Measurements from ENCODE around the gene IGHMBP2. TPM values are rescaled to one million over a fixed set of nuclear protein-coding genes. Genes with fewer than 3 reads are reported as not detected.
A peak's percentile ranks its signal among the peaks of the same experiment; 100 is the strongest.

Gene IGHMBP2
- total RNA-seq, 1 donor = 10.9 TPM

DNA sequence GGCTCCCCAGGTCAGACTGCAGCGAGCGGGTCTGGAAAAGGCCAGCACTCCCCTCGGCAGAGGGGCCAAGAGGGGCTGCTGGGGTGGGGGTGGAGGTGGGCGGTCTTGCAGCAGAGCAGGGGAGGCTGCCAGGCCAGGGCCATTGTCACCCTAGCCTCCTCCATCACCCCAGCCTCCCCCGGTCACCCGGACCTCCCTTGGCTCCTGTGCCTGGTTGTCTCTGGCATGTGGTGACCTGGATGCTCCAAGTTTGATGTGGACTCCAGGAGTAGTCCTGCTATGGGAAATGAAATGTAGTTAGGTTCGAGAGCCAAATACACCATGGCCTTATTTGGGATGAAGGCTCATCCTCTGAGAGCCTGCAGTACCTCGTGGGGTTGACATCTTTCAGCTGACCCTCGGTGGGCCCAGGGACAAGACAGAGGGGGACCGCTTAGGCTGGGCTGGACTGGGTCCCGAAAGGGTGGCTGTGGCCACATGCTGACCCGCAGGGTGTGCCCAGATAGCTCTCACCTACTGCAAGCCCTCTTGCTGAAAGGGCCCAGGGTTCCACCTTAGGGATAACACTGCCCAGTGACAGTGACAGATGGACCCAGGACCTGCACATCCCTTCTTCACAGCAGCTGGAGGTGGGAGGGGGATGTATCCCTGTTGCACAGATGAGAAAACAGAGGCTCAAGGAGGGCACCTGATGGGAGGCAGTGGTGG is 53.0 kb downstream of the IGHMBP2 start:
- Histone ChIP-seq H3K4me3 (ENCODE audit: insufficient read depth, low read length) (no peak overlapping the region), H3K4me1 (ENCODE audit: insufficient read depth, low read length) (no peaks in the 10 kb centered on the region), H3K36me3 (ENCODE audit: insufficient read depth, low read length) (no peaks in the 10 kb centered on the region), H3K27ac (ENCODE audit: low read depth, low read length) (no peak overlapping the region), H4K20me1 (ENCODE audit: insufficient read depth, low read length) (no peaks in the 10 kb centered on the region), H3K79me2 (ENCODE audit: insufficient read depth, low read length) (no peaks in the 10 kb centered on the region), H2AFZ (ENCODE audit: low read length) (no peak overlapping the region), H3K4me2 (ENCODE audit: insufficient read depth, low read length) (no peak overlapping the region), H3K27me3 (ENCODE audit: insufficient read depth, low read length) (no peaks in the 10 kb centered on the region), H3K9me3 (ENCODE audit: low read depth, low read length) (no peaks in the 10 kb centered on the region)
- DNase-seq (ENCODE audit: insufficient read length, low spot score, missing footprints) = peak; percentile 83
- TF ChIP-seq, protein P1, sequence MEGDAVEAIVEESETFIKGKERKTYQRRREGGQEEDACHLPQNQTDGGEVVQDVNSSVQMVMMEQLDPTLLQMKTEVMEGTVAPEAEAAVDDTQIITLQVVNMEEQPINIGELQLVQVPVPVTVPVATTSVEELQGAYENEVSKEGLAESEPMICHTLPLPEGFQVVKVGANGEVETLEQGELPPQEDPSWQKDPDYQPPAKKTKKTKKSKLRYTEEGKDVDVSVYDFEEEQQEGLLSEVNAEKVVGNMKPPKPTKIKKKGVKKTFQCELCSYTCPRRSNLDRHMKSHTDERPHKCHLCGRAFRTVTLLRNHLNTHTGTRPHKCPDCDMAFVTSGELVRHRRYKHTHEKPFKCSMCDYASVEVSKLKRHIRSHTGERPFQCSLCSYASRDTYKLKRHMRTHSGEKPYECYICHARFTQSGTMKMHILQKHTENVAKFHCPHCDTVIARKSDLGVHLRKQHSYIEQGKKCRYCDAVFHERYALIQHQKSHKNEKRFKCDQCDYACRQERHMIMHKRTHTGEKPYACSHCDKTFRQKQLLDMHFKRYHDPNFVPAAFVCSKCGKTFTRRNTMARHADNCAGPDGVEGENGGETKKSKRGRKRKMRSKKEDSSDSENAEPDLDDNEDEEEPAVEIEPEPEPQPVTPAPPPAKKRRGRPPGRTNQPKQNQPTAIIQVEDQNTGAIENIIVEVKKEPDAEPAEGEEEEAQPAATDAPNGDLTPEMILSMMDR (IDR thresholded peaks at IDR 0.05; ENCODE audit: extremely low read depth, low read depth, low read length) = no peak

DNA sequence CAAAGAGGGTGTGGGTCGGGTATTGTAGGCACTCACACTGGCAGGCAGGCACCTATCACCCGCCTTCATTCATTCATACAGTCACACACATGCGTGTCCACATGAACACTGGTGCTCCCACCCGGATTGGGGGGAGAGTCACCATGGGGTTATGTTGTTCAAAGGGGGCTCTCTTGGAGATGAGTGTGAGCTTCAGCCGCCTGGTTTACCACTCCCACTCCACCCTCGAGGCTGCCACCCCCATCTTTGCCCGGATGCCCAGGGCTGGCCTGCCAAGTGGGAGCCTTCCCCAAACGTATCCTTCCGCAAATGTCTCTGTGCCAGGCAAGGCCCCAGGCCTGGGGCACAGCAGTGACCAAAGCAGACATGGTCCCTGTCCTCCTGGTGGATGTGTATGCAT is 54.5 kb downstream of the IGHMBP2 start:
- H3K27me3 ChIP-seq (ENCODE audit: insufficient read depth, low read length) = no peaks in the 10 kb centered on the region

DNA sequence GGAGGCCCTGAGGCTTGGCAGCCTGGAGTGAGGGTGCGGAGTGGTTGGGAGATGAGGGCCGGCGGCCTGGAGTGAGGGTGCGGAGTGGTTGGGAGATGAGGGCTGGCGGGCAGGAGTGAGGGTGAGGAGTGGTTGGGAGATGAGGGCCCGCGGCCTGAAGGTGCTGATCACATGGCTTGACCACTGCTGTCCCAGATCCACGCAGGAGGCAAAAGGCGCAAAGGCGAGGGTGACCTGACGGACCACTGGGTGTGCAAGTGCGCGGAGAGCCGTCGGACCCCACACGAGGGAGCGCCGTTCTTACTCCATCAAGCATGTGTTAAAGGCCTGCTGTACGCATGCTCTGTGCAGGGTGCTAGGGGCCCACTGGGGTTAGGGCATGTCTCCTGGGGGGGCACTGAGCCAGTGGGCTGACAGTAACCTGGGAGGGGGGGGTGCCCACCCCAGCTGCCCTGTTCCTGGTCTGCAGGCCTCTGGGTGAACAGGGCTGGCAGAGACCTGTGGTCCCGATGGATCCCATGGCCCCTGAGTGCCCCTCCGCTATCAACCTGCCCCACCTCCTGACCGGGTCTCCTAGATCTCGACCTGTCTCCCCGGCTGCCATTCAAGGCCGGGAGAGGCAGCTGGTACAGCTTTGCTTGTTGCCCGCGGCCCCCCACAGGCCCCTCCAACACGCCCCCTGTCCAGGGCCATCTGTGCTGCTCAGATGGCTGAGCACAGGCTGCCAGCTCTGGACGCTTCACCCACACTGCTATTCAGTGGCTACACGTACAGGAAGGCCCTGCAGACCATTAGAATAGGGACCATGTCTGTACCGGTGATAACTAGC is 56.0 kb downstream of the IGHMBP2 start:
- no peak overlapping the region for H3K4me3 ChIP-seq (ENCODE audit: insufficient read depth, low read length)
- no peak overlapping the region for H2AFZ ChIP-seq (ENCODE audit: low read length)
- H3K9me3 ChIP-seq (ENCODE audit: low read depth, low read length) = no peaks in the 10 kb centered on the region
- H3K4me2 ChIP-seq (ENCODE audit: insufficient read depth, low read length) = no peak overlapping the region
- TF ChIP-seq, protein P1 (IDR thresholded peaks at IDR 0.05; ENCODE audit: extremely low read depth, low read depth, low read length) = no peak
- peaks cover 5% of the 10 kb centered on the region for H3K27me3 ChIP-seq (ENCODE audit: insufficient read depth, low read length)
- H3K79me2 ChIP-seq (ENCODE audit: insufficient read depth, low read length) = no peaks in the 10 kb centered on the region
- DNase-seq (ENCODE audit: insufficient read length, low spot score, missing footprints) = peak; percentile 60
- no peaks in the 10 kb centered on the region for H4K20me1 ChIP-seq (ENCODE audit: insufficient read depth, low read length)
- H3K4me1 ChIP-seq (ENCODE audit: insufficient read depth, low read length) = no peaks in the 10 kb centered on the region
- no peak overlapping the region for H3K27ac ChIP-seq (ENCODE audit: low read depth, low read length)
- H3K36me3 ChIP-seq (ENCODE audit: insufficient read depth, low read length) = no peaks in the 10 kb centered on the region

More for the DNA sequence above, 54.5 kb downstream of the IGHMBP2 start:
- H4K20me1 ChIP-seq (ENCODE audit: insufficient read depth, low read length) = no peaks in the 10 kb centered on the region
- no peak overlapping the region for H3K27ac ChIP-seq (ENCODE audit: low read depth, low read length)
- peak; percentile 79 for DNase-seq (ENCODE audit: insufficient read length, low spot score, missing footprints)
- H3K4me1 ChIP-seq (ENCODE audit: insufficient read depth, low read length) = no peaks in the 10 kb centered on the region
- no peaks in the 10 kb centered on the region for H3K36me3 ChIP-seq (ENCODE audit: insufficient read depth, low read length)
- TF ChIP-seq, protein P1 (IDR thresholded peaks at IDR 0.05; ENCODE audit: extremely low read depth, low read depth, low read length) = no peak
- H3K79me2 ChIP-seq (ENCODE audit: insufficient read depth, low read length) = no peaks in the 10 kb centered on the region
- no peak overlapping the region for H2AFZ ChIP-seq (ENCODE audit: low read length)
- no peak overlapping the region for H3K4me2 ChIP-seq (ENCODE audit: insufficient read depth, low read length)
- no peaks in the 10 kb centered on the region for H3K9me3 ChIP-seq (ENCODE audit: low read depth, low read length)
- no peak overlapping the region for H3K4me3 ChIP-seq (ENCODE audit: insufficient read depth, low read length)

All from osteoblast (primary cell).